GM12878 (cell line): Measurements from ENCODE around the gene KIF2C. TPM values are rescaled to one million over a fixed set of nuclear protein-coding genes. Genes with fewer than 3 reads are reported as not detected.

Experiments used
- ATAC-seq: fragments of 200-7000 bp; cut with Tn5 transposase; 3 replicates; pipeline ENCODE4 v1.9.1; 2020; ENCODE audit warnings: mild to moderate bottlenecking, moderate library complexity
- BruUV-seq: library from RNA; stranded (reverse); fragments of 400-500 nt; replicated peaks from 2 replicates; lab custom pipeline; 2021; lab: Mats Ljungman, UMichigan
- CTCF ChIA-PET: fragments of 300-600 bp; sonication (Branson Sonifier 250); formaldehyde crosslinking; extraction: SDS; loops from one replicate; lab custom pipeline; 2021; ENCODE audit warnings: inconsistent platforms; lab: Yijun Ruan, JAX
- POLR2A ChIA-PET: fragments of 350-600 bp; formaldehyde crosslinking; extraction: SDS; loops from one replicate; lab custom pipeline; 2021; ENCODE audit warnings: inconsistent platforms; lab: Charles Lee
- RAD21 ChIA-PET: fragments of 300-600 bp; sonication (Branson Sonifier 250); formaldehyde crosslinking; loops from one replicate; lab custom pipeline; 2023; ENCODE audit warnings: antibody characterized with exemption; ENCODE audit not compliant: unreplicated experiment; lab: Charles Lee
- SMC1A ChIA-PET: fragments of 300-600 bp; sonication (Branson Sonifier 250); formaldehyde crosslinking; loops from one replicate; lab custom pipeline; 2023; ENCODE audit not compliant: unreplicated experiment, uncharacterized antibody; lab: Charles Lee
- DNase-seq: peaks from one replicate; pipeline ENCODE4 v3.0.0-alpha.2; 2011; ENCODE audit warnings: low read depth, low spot score
- FAIRE-seq: peaks from 3 replicates; lab custom pipeline; 2011; peaks lifted over from hg19 to GRCh38; lab: Jason Lieb, UNC
- H2AFZ ChIP-seq: 2 replicates; pipeline ENCODE4 v1.6.0; 2011; ENCODE audit warnings: low read depth, low read length, control low read depth; ENCODE audit not compliant: control insufficient read depth
- H3K27ac ChIP-seq: 2 replicates; pipeline ENCODE4 v1.5.1; 2011; ENCODE audit warnings: control low read depth; ENCODE audit not compliant: control insufficient read depth, insufficient read depth
- H3K27me3 ChIP-seq, 2 experiments: replicated peaks in 1 of 2; 2 replicates each; pipeline versions ENCODE4 v1.6.0 to v1.6.1; 2011; ENCODE audit warnings: low read length in 1 of 2; ENCODE audit not compliant: control insufficient read depth in 2 of 2, insufficient read depth in 2 of 2
- H3K36me3 ChIP-seq, 2 experiments: 2 replicates each; pipeline ENCODE4 v1.5.1; 2011; ENCODE audit warnings: low read length in 1 of 2; ENCODE audit not compliant: control insufficient read depth in 2 of 2, insufficient read depth in 2 of 2
- H3K4me1 ChIP-seq: 2 replicates; pipeline ENCODE4 v1.6.1; 2011; ENCODE audit warnings: mild to moderate bottlenecking, low read length, moderate library complexity, mixed read lengths; ENCODE audit not compliant: control insufficient read depth, insufficient read depth
- H3K4me2 ChIP-seq: 2 replicates; pipeline ENCODE4 v1.6.0; 2011; ENCODE audit warnings: control low read depth; ENCODE audit not compliant: control insufficient read depth, insufficient read depth
- H3K4me3 ChIP-seq: fragments of 200-600 bp; sonication (generic); 2 replicates; pipeline ENCODE4 v1.5.1; 2016
- H3K79me2 ChIP-seq: 2 replicates; pipeline ENCODE4 v1.6.0; 2011; ENCODE audit warnings: low read length; ENCODE audit not compliant: control insufficient read depth, insufficient read depth
- H3K9ac ChIP-seq: 2 replicates; pipeline ENCODE4 v1.8.0; 2011; ENCODE audit warnings: low read length, control low read depth, mixed read lengths; ENCODE audit not compliant: control insufficient read depth, insufficient read depth
- H3K9me3 ChIP-seq: replicated peaks from 3 replicates; pipeline ENCODE4 v1.5.1; 2011; ENCODE audit warnings: mild to moderate bottlenecking, low read length; ENCODE audit not compliant: control insufficient read depth, insufficient read depth
- H4K20me1 ChIP-seq: 2 replicates; pipeline ENCODE4 v1.6.0; 2011; ENCODE audit not compliant: control insufficient read depth, insufficient read depth
- ASH2L ChIP-seq: fragments of 300-600, 200-600 bp; sonication (generic); IDR thresholded peaks from 2 replicates; pipeline ENCODE4 v1.6.1; 2017; ENCODE audit warnings: low read depth, mild to moderate bottlenecking, borderline replicate concordance
- BCL11A ChIP-seq: IDR thresholded peaks from 2 replicates; pipeline ENCODE4 v1.6.1; 2011; ENCODE audit warnings: low read depth, low read length
- BRCA1 ChIP-seq: IDR thresholded peaks from 2 replicates; pipeline ENCODE4 v1.6.1; 2011; ENCODE audit warnings: low read depth, low read length, improper control_type of control experiment
- ESRRA ChIP-seq: IDR thresholded peaks from 2 replicates; pipeline ENCODE4 v1.6.1; 2012; ENCODE audit warnings: mild to moderate bottlenecking, low read length, improper control_type of control experiment
- HDAC6 ChIP-seq: fragments of 200-600 bp; sonication (generic); IDR thresholded peaks from one replicate; pipeline ENCODE4 v1.8.0; 2017; ENCODE audit warnings: antibody characterized with exemption; ENCODE audit not compliant: unreplicated experiment
- IRF4 ChIP-seq: IDR thresholded peaks from 2 replicates; pipeline ENCODE4 v1.6.1; 2011; ENCODE audit warnings: low read depth, low read length
- LARP7 ChIP-seq: fragments of 450-650 bp; IDR thresholded peaks from 2 replicates; pipeline ENCODE4 v1.6.1; 2017; ENCODE audit warnings: mild to moderate bottlenecking
- NR2F1 ChIP-seq: fragments of 450-650 bp; conservative IDR thresholded peaks from 2 replicates; pipeline ENCODE4 v1.6.1; 2017; ENCODE audit warnings: mild to moderate bottlenecking
- RAD21 ChIP-seq: IDR thresholded peaks from 2 replicates; pipeline ENCODE4 v1.6.1; 2011; ENCODE audit warnings: mild to moderate bottlenecking, low read depth, low read length, moderate library complexity; ENCODE audit not compliant: insufficient read depth
- RCOR1 ChIP-seq: conservative IDR thresholded peaks from 2 replicates; pipeline ENCODE4 v1.6.1; 2012; ENCODE audit warnings: low read depth, low read length, improper control_type of control experiment
- TBL1XR1 ChIP-seq: IDR thresholded peaks from 2 replicates; pipeline ENCODE4 v1.6.1; 2012; ENCODE audit warnings: low read depth, low read length, improper control_type of control experiment
- WGBS: methylation state at CpG from one replicate; pipeline ENCODE4 v1.1.6; 2016; ENCODE audit warnings: low lambda C conversion rate; ENCODE audit not compliant: insufficient replicate concordance, insufficient coverage; ENCODE audit errors: missing lambda C conversion rate; 5-methylcytosine and 5-hydroxymethylcytosine counted together
- in situ Hi-C: fragments of 300-500 bp; cut with MboI; formaldehyde crosslinking; loops from 9 replicates; pipeline ENCODE4 v1.14.3; 2018; ENCODE audit warnings: mixed read lengths
- intact Hi-C: fragments of 100-400 bp; cut with micrococcal nuclease; formaldehyde crosslinking; loops from one replicate; pipeline ENCODE4 v1.14.2; 2022; ENCODE audit not compliant: unreplicated experiment
- polyA plus RNA-seq, 11 experiments: library from polyadenylated mRNA; depleted of rRNA in 4 of 11; unstranded in 6 of 11; stranded (reverse) in 5 of 11; fragments of >200 nt; fragmentation: Nextera tagmentation in 4 of 11; fragmentation: Illumina TruSeq in 1 of 11; extraction: Ambion mirVana in 4 of 11; extraction: Trizol in 1 of 11; gene quantifications; 1 replicate in 1 of 11; 2 replicates in 10 of 11; pipeline versions ENCODE4 v1.2.1 to v1.2.3, GENCODE V29; 2011 to 2016; ENCODE audit warnings: inconsistent platforms in 2 of 11, missing spikeins in 2 of 11, low read depth in 1 of 11
- total RNA-seq, 4 experiments: library from RNA; depleted of rRNA in 3 of 4; stranded (reverse); fragments of >200 nt in 3 of 4; fragmentation: Illumina TruSeq in 1 of 4; extraction: Trizol in 1 of 4; gene quantifications; 2 replicates each; pipeline versions ENCODE4 v1.2.1 to v1.2.3, GENCODE V29; 2013 to 2021
- TF ChIP-seq, protein P1 (sequence below): fragments of 450-650 bp; IDR thresholded peaks from 2 replicates; pipeline ENCODE4 v1.6.1; 2018; ENCODE audit warnings: borderline replicate concordance, mild to moderate bottlenecking; ENCODE audit not compliant: partially characterized antibody
- TF ChIP-seq, protein P2 (sequence below): IDR thresholded peaks from 2 replicates; pipeline ENCODE4 v1.6.1; 2012; ENCODE audit warnings: improper control_type of control experiment, low read depth, low read length; ENCODE audit not compliant: insufficient replicate concordance

Gene KIF2C
- total and polyA plus RNA-seq, 10 of the 15 experiments (the other 5 are each of a cell fraction or from before 2014, with no cell fraction given), result 42.3 to 104 (median 83.8) TPM

GRCh38 chr1:44733784-44734183 lies 5.9 kb upstream of the KIF2C start:
- Histone ChIP-seq H3K36me3 (no peaks in the 10 kb centered on the region), H3K27ac (no peak overlapping the region), H3K4me2 (no peak overlapping the region), H3K79me2 (no peaks in the 10 kb centered on the region), H3K4me3 (no peak overlapping the region), H3K9ac (no peak overlapping the region), H3K27me3 (no peaks in the 10 kb centered on the region), H4K20me1 (no peaks in the 10 kb centered on the region), H3K4me1 (peaks cover 14% of the 10 kb centered on the region), H2AFZ (no peak overlapping the region), H3K9me3 (no peaks in the 10 kb centered on the region)
- FAIRE-seq (no peak), DNase-seq (no peak), ATAC-seq (no peak)
- WGBS, result 48% methylated on average over 1 of the region's 1 CpG
- intact Hi-C loops (loop anchor here (5.0 kb wide), 1 partner anchor 279 kb away; the partner anchor contains the start of genes HECTD3 and UROD), in situ Hi-C loops (loop anchor here (5.0 to 10.0 kb wide), 2 partner anchors 74 to 761 kb away; partner anchors contain the start of genes BTBD19, DYNLT4 and TESK2)
- ChIA-PET SMC1A (interaction anchor here (0.7 to 7.8 kb wide), 5 partner anchors 10 to 273 kb away, joined by 3 to 73 read pairs (median 7); no protein-coding TSS in a partner anchor), RAD21 (no interaction called here), CTCF (interaction anchor here (1.5 to 8.9 kb wide), 3 partner anchors 14 to 51 kb away, joined by 3 to 175 read pairs (median 40); no protein-coding TSS in a partner anchor), POLR2A (interaction anchor here (1.0 to 6.6 kb wide), 2 partner anchors 15 to 66 kb away, joined by 5 to 110 read pairs; partner anchors contain the start of gene PLK3)
- BruUV-seq, result no TSS peak
- TF ChIP-seq, protein P1, sequence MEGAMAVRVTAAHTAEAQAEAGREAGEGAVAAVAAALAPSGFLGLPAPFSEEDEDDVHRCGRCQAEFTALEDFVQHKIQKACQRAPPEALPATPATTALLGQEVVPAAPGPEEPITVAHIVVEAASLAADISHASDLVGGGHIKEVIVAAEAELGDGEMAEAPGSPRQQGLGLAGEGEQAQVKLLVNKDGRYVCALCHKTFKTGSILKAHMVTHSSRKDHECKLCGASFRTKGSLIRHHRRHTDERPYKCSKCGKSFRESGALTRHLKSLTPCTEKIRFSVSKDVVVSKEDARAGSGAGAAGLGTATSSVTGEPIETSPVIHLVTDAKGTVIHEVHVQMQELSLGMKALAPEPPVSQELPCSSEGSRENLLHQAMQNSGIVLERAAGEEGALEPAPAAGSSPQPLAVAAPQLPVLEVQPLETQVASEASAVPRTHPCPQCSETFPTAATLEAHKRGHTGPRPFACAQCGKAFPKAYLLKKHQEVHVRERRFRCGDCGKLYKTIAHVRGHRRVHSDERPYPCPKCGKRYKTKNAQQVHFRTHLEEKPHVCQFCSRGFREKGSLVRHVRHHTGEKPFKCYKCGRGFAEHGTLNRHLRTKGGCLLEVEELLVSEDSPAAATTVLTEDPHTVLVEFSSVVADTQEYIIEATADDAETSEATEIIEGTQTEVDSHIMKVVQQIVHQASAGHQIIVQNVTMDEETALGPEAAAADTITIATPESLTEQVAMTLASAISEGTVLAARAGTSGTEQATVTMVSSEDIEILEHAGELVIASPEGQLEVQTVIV, result no peak
- TF ChIP-seq ESRRA, result no peak
- TF ChIP-seq IRF4, result no peak
- no peak for TF ChIP-seq BCL11A
- TF ChIP-seq RAD21, result no peak
- no peak for TF ChIP-seq NR2F1
- no peak for TF ChIP-seq ASH2L
- no peak for TF ChIP-seq HDAC6
- TF ChIP-seq, protein P2, sequence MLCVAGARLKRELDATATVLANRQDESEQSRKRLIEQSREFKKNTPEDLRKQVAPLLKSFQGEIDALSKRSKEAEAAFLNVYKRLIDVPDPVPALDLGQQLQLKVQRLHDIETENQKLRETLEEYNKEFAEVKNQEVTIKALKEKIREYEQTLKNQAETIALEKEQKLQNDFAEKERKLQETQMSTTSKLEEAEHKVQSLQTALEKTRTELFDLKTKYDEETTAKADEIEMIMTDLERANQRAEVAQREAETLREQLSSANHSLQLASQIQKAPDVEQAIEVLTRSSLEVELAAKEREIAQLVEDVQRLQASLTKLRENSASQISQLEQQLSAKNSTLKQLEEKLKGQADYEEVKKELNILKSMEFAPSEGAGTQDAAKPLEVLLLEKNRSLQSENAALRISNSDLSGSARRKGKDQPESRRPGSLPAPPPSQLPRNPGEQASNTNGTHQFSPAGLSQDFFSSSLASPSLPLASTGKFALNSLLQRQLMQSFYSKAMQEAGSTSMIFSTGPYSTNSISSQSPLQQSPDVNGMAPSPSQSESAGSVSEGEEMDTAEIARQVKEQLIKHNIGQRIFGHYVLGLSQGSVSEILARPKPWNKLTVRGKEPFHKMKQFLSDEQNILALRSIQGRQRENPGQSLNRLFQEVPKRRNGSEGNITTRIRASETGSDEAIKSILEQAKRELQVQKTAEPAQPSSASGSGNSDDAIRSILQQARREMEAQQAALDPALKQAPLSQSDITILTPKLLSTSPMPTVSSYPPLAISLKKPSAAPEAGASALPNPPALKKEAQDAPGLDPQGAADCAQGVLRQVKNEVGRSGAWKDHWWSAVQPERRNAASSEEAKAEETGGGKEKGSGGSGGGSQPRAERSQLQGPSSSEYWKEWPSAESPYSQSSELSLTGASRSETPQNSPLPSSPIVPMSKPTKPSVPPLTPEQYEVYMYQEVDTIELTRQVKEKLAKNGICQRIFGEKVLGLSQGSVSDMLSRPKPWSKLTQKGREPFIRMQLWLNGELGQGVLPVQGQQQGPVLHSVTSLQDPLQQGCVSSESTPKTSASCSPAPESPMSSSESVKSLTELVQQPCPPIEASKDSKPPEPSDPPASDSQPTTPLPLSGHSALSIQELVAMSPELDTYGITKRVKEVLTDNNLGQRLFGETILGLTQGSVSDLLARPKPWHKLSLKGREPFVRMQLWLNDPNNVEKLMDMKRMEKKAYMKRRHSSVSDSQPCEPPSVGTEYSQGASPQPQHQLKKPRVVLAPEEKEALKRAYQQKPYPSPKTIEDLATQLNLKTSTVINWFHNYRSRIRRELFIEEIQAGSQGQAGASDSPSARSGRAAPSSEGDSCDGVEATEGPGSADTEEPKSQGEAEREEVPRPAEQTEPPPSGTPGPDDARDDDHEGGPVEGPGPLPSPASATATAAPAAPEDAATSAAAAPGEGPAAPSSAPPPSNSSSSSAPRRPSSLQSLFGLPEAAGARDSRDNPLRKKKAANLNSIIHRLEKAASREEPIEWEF, result no peak
- TF ChIP-seq RCOR1, result no peak
- TF ChIP-seq BRCA1, result no peak
- TF ChIP-seq LARP7, result no peak
- TF ChIP-seq TBL1XR1, result no peak
